COR-L47 (cell line): ENCODE measurements around the gene NCOR2.

ENCODE experiments used
- DNase-seq: peaks from one replicate; lab custom pipeline; 2025; lab: John Stamatoyannopoulos, UW

Gene NCOR2

DNA sequence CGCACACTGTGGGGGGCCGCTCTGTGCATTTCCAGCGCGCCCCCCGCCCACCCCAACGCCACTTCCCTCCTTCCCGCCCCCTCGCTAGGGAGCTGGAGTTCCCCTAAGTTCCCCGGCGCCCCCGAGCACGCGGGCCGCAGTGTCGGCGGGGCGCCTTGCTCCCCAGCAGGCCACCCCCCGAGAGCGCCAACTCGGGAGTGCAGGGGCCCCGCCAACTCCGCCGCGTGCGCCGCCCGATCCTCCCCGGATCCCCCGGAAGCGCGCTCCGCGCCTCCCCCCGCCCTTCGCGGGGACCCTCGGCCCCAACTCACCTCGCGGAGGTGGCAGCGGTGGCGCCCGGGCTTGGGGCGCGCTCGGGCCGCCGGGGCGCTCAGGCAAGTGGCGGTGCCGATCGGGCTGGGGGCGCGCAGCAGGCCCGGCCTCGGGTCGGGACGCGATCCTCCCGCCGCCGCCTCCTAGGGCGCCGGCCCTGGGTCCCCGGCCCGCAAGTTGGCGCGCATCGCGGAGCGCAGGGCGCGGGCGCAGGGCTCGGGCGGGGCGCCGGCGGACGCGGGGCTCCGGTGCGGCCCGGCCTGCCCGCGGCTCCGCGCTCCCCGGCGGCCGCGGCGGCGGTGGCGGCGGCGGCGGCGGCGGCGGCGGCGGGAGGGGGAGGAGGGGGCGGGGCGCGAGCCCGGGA, at the start of gene NCOR2:
TSS of gene NCOR2 (minus strand) at position 616 of the 676 bp plus-strand sequence. CDS start 72,361 bp downstream, outside the sequence.
- no peak for DNase-seq

- DNase-seq, result no peak
Observed at GRCh38 chr12:124616394-124617221, 49.2 kb upstream of the NCOR2 start.

- DNase-seq, result no peak
Observed at GRCh38 chr12:124614512-124615292, 47.3 kb upstream of the NCOR2 start.

- DNase-seq, result no peak
Observed at GRCh38 chr12:124613151-124613585, 45.8 kb upstream of the NCOR2 start.

DNA sequence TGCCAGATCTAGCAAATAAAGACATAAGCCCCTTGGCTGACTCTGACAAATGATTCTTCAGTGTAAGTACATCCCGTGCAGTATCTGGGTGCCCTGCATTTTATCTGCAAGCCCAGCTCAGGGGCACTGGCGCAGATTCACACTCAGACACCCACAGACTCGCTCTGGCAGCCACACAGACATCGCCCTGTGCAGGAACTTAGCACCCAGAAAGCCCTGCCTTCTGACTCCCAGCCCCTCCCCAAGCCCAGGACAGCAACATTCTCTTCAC, 44.9 kb upstream of the NCOR2 start:
- no peak for DNase-seq

DNA sequence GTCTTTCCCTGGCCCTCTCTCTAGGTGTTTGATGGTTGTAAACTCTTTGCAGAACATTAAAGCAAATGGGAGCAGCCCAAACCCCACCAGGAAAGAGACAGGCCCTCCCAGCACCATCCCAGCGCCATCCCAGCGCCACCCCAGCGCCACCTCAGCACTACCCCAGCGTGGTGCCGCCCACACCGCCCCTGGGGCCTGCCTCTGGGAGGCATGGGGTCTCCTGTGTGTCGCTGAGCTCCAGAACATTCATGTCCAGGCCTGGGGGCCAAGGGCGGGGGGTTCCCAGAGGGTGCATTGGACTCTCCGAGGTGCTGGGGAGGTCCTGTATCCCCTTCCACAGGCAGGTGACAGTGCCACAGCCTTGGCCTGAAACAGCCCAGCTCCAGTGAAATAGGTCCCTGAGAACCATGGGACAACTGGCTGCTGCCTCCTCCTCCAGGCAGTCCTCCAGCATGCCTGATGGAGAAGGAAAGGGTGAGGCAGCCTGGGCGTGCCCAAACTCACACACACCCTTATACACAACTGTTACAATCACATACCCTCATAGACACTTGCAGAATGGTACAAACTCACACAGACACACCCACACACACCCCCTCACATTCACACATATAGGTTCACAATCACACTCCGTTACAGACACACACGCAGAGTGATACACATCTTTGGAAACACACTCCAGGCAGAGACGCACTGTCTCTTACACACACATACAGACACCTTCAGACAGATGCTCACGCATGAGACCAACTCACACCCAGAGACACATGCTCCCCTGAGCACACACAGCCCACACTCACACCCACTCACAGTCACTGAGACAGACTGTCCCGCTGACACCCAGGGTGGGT, 44.4 kb upstream of the NCOR2 start:
- DNase-seq, result no peak

GRCh38 chr12:124610629-124611558, 43.5 kb upstream of the NCOR2 start:
- no peak for DNase-seq

DNA sequence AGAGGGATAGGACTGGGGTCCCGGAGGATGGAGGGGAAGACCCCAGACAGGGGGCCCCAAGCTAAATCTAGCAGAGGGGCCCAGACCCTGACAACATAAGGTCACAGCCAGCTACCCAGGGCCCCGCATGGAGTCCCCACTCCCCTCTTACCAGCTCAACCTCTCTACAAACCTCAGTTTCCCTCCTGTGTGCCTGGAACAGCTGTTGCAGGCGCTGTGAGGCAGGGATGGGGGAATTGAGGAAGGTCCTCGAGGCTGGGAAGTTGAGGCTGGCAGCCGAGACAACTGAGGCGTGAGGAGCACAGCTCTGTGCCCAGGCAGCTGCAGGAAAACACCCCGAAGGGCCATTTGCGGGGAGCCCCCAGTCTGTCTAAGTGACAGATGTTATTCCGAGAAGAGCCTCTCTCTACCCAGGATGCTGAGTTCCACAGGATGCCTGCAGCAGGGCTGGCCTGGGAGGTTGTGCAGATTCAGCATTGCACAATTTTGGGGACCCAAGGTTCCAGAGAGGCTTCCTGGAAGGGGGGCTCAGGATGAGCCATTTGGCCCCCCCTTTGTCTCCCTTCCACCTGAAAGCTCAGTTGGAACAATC, 42.7 kb upstream of the NCOR2 start:
- no peak for DNase-seq

- DNase-seq, result peak; percentile 95
Observed at GRCh38 chr12:124609041-124609989, 41.9 kb upstream of the NCOR2 start.

DNA sequence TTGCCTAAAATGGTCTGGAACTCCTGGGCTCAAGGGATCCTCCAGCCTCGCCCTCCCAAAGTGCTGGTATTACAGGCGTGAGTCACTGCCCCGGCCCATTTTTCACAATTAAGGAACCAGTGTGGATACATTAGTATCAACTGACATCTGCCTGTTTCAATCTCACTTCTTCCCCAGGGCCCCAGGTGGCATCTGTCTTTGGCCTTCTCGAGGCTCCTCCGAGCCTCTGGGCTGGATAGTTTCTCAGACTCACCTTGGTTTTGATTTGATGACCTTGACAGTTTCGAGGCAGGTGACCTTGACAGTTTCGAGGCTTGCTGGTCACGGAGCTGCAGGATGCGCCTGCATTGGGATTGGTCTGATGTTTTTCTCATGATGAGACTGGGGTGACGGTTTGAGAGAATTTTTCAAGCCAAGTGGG, 41.0 kb upstream of the NCOR2 start:
- no peak for DNase-seq

GRCh38 chr12:124607681-124608425, 40.4 kb upstream of the NCOR2 start:
- DNase-seq, result no peak

DNA sequence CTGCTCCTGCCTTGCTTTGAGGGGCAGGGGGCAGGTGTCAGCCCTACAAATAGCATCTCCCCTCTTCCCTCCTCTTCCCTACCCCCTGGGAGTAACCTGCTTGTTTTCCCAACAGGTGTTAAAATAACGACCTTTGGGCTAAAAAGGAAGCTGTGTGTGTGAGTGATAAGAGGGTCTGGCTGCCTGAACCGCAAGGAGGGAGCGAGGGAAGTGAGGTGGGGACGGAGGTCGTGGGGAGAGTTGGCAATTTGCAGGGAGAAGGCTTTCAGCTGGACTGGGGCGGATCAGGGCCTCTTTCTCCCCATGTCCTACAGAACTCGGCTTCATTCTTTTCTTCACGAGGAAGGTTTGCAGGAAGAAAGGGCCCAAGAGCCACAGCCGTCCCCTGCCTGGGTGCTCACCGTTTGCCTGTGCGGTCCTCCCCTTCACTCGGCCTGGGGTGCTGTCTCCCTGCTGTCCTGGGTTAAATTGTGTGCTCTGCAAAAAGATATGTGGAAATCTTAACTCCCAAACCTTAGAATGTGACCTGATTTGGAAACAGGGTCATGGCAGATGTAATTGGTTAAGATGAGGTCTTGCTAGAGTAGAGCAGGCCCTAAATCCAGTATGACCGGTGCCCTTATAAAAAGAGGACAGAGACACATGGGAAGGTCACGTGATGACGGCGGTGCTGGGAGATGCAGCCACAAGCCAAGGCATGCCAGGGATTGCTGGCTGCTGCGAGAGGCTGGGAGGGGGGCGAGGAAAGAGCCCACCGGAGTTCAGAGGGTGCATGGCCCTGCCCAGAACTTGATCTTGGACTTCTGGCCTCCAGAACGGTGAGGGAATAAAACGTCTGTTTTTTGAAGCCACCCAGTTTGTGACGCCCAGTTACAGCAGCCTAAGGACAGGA, 38.7 kb upstream of the NCOR2 start:
- DNase-seq, result no peak

GRCh38 chr12:124605150-124605882, 37.9 kb upstream of the NCOR2 start:
- peak; percentile 16 for DNase-seq

- DNase-seq, result no peak
Observed at GRCh38 chr12:124604264-124604680, 36.9 kb upstream of the NCOR2 start.

GRCh38 chr12:124603831-124604251, 36.4 kb upstream of the NCOR2 start:
- DNase-seq, result no peak

- no peak for DNase-seq
Observed at GRCh38 chr12:124603100-124603541, 35.7 kb upstream of the NCOR2 start.

GRCh38 chr12:124601706-124602105, 34.3 kb upstream of the NCOR2 start:
- no peak for DNase-seq
